Ovary (tissue), 3 donors: ENCODE data around the gene MTA1.

Source experiments
- CTCF ChIP-seq, 3 donors: fragments of 450-650 bp in 2 of 3; fragments of 200-600 bp in 1 of 3; IDR thresholded peaks; one replicate each; pipeline versions ENCODE4 v1.5.1 to v1.8.0; 2016 to 2022; ENCODE audit warnings: antibody characterized with exemption in 3 of 3, mild to moderate bottlenecking in 1 of 3
- EP300 ChIP-seq: sonication (generic); formaldehyde crosslinking; IDR thresholded peaks from one replicate; pipeline ENCODE4 v1.6.1; 2017; ENCODE audit warnings: antibody characterized with exemption
- donor health status: DM: no; HTN: no; CAD: no.

DNA sequence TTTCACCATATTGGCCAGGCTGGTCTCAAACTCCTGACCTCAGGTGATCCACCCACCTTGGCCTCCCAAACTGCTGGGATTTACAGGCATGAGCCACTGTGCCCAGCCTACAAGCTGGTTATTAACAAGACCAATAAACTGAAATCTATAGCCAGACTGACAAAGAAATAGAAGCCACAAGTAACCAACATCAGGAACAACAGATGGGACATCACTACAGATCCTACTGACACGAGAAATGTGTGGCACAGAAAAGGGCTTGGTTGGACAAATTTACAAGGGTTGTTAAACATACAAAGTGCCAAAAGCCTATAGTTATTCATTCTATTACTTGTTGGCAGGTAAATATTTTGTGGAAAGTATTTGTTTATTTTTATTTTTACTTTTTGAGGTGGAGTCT is 11.6 kb downstream of the MTA1 start:
- TF ChIP-seq CTCF (IDR thresholded peaks at IDR 0.05): no peak
- TF ChIP-seq EP300: no peak
